ENCODE measurements around the gene CHSY3.

Gene CHSY3

GRCh38 chr5:130037905-130038304 lies 133.6 kb downstream of the CHSY3 start:
- CTCF ChIA-PET = interaction anchor here (1.1 kb wide), 1 partner anchor 27 kb away, joined by 4 read pairs; no protein-coding TSS in a partner anchor
- POLR2A ChIA-PET = no interaction called here
- TF ChIP-seq CTCF (IDR thresholded peaks at IDR 0.05; ENCODE audit: control extremely low read depth, extremely low read depth, low read depth, missing control alignments) = no peak
- no peak for DNase-seq (ENCODE audit: extremely low spot score)

DNA sequence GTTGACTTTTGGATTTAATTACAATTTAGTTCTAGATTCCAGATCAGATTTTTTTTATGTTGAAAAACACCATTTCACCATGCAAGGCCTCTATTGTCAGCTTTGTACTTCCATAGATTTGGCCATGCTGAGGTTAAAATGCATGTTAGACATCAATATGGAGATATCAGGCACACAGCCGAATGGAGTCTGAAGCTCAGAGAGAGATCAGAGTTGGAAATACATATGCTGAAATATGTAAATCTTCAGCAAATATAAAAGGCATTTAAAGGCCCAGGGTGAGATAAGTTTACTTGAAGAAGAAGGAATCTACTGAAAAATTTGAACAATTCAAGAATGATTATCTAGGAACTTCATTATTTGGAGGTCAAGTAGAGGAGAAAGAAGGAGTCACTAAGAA lies 139.6 kb downstream of the CHSY3 start:
- CTCF ChIA-PET = no interaction called here
- no peak for TF ChIP-seq CTCF (IDR thresholded peaks at IDR 0.05; ENCODE audit: control extremely low read depth, extremely low read depth, low read depth, missing control alignments)

GRCh38 chr5:130045334-130045733 lies 141.1 kb downstream of the CHSY3 start:
- ChIA-PET POLR2A (no interaction called here), CTCF (interaction anchor here (1.4 to 1.9 kb wide), 2 partner anchors 11 to 79 kb away, joined by 3 to 7 read pairs; no protein-coding TSS in a partner anchor)
- TF ChIP-seq CTCF (IDR thresholded peaks at IDR 0.05; ENCODE audit: control extremely low read depth, extremely low read depth, low read depth, missing control alignments) = no peak
- no peak for DNase-seq (ENCODE audit: extremely low spot score)

More for the DNA sequence above, 139.6 kb downstream of the CHSY3 start:
- POLR2A ChIA-PET = no interaction called here
- no peak for DNase-seq (ENCODE audit: extremely low spot score)

GRCh38 chr5:130050585-130050984 lies 146.3 kb downstream of the CHSY3 start:
- DNase-seq (ENCODE audit: extremely low spot score) = no peak

GRCh38 chr5:130052752-130053151 lies 148.5 kb downstream of the CHSY3 start:
- no peak for TF ChIP-seq CTCF (IDR thresholded peaks at IDR 0.05; ENCODE audit: control extremely low read depth, extremely low read depth, low read depth, missing control alignments)
- ChIA-PET POLR2A (no interaction called here), CTCF (interaction anchor here (0.7 kb wide), 1 partner anchor 24 kb away, joined by 3 read pairs; no protein-coding TSS in a partner anchor)
- DNase-seq (ENCODE audit: extremely low spot score) = no peak

More at GRCh38 chr5:130050585-130050984, 146.3 kb downstream of the CHSY3 start:
- POLR2A ChIA-PET = no interaction called here
- CTCF ChIA-PET = interaction anchor here (1.9 kb wide), 1 partner anchor 9 kb away, joined by 7 read pairs; no protein-coding TSS in a partner anchor
- no peak for TF ChIP-seq CTCF (IDR thresholded peaks at IDR 0.05; ENCODE audit: control extremely low read depth, extremely low read depth, low read depth, missing control alignments)

- POLR2A ChIA-PET = no interaction called here
- no peak for TF ChIP-seq CTCF (IDR thresholded peaks at IDR 0.05; ENCODE audit: control extremely low read depth, extremely low read depth, low read depth, missing control alignments)
- DNase-seq (ENCODE audit: extremely low spot score) = no peak
- CTCF ChIA-PET = no interaction called here
Observed at GRCh38 chr5:130055572-130055971, 151.3 kb downstream of the CHSY3 start.

DNA sequence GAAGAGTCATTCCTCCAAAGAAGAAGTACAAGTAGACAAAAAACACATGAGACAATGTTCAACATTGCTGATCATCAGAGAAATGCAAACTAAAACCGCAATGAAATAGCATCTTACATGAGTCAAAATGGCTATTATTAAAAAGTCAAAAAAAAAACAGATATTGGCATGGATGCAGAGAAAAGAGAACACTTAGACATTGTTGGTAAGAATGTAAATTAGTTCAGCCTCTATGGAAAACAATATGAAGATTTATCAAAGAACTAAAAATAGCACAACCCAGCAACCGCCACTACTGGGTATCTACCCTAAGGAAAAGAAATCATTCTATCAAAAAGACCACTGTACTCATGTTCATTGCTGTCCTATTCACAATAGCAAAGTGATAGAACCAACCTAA lies 157.5 kb downstream of the CHSY3 start:
- ChIA-PET POLR2A (no interaction called here), CTCF (no interaction called here)
- TF ChIP-seq CTCF (IDR thresholded peaks at IDR 0.05; ENCODE audit: control extremely low read depth, extremely low read depth, low read depth, missing control alignments) = no peak
- DNase-seq (ENCODE audit: extremely low spot score) = no peak
